Lower lobe of right lung (tissue), 2 donors: ENCODE data around the gene ANGPTL8. TPM values are rescaled to one million over a fixed set of nuclear protein-coding genes. Genes with fewer than 3 reads are reported as not detected.

ENCODE experiments used
- ATAC-seq, 2 donors: fragments of 200-7000 bp; cut with Tn5 transposase; one replicate each; pipeline ENCODE4 v1.9.1; 2020 to 2022; ENCODE audit warnings: mild to moderate bottlenecking in 2 of 2, moderate library complexity in 2 of 2
- DNase-seq: peaks from one replicate; pipeline ENCODE4 v3.0.0-alpha.2; 2020
- H3K27ac ChIP-seq: fragments of 200-600 bp; one replicate; pipeline ENCODE4 v1.8.0; 2022
- H3K27me3 ChIP-seq: fragments of 200-600 bp; one replicate; pipeline ENCODE4 v1.8.0; 2022; ENCODE audit warnings: low read depth
- H3K36me3 ChIP-seq: fragments of 200-600 bp; one replicate; pipeline ENCODE4 v1.8.0; 2022; ENCODE audit warnings: mild to moderate bottlenecking
- H3K4me1 ChIP-seq: fragments of 200-600 bp; one replicate; pipeline ENCODE4 v1.8.0; 2022
- H3K4me3 ChIP-seq: fragments of 200-600 bp; one replicate; pipeline ENCODE4 v1.8.0; 2022; ENCODE audit warnings: mild to moderate bottlenecking
- H3K9me3 ChIP-seq: fragments of 200-600 bp; one replicate; pipeline ENCODE4 v1.8.0; 2022
- intact Hi-C: fragments of 100-400 bp; cut with DNase I; formaldehyde crosslinking; loops from one replicate; pipeline ENCODE4 v1.11.0; 2022
- total RNA-seq: library from RNA; stranded (reverse); fragmentation: NEBNext Ultra II Directional; extraction: Animal tissue kit (Norgen Biotek cat#: 25700); gene quantifications from one replicate; pipeline ENCODE4 v1.2.1, GENCODE V29; 2021
- TF ChIP-seq, protein P1 (sequence below): fragments of 200-600 bp; IDR thresholded peaks from one replicate; pipeline ENCODE4 v1.8.0; 2022; ENCODE audit warnings: antibody characterized with exemption, mild to moderate bottlenecking
- donor health status: DM: no; HTN: yes; CAD: no; lungs with severe emphysema.

ANGPTL8 gene
- total RNA-seq, 1 donor from 2014 or later = not detected

DNA sequence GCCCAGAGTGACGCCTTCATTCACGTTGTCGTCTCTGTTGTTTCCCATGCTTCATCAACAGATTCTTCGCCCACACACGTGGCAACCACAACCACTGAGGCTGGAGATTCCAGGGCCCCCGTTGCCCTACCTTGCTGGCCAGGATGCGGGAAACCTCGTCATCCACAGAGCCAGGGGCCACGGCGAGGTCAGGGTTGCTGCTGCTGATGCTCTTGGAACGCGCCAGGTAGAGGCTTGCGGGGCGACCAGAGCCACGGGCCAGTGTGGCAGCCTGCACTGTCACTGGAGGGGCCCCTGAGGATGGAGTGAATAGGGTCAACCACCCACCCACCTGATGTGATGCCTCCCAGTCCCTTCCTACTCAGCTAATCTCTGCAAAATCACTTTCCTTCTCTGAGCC is 6.3 kb upstream of the ANGPTL8 start:
- ATAC-seq (no peak), DNase-seq (no peak)
- H3K4me1 ChIP-seq = no peaks in the 10 kb centered on the region
- peaks cover 75% of the 10 kb centered on the region for H3K36me3 ChIP-seq
- no peak overlapping the region for H3K4me3 ChIP-seq
- H3K27ac ChIP-seq = no peak overlapping the region
- TF ChIP-seq, protein P1, sequence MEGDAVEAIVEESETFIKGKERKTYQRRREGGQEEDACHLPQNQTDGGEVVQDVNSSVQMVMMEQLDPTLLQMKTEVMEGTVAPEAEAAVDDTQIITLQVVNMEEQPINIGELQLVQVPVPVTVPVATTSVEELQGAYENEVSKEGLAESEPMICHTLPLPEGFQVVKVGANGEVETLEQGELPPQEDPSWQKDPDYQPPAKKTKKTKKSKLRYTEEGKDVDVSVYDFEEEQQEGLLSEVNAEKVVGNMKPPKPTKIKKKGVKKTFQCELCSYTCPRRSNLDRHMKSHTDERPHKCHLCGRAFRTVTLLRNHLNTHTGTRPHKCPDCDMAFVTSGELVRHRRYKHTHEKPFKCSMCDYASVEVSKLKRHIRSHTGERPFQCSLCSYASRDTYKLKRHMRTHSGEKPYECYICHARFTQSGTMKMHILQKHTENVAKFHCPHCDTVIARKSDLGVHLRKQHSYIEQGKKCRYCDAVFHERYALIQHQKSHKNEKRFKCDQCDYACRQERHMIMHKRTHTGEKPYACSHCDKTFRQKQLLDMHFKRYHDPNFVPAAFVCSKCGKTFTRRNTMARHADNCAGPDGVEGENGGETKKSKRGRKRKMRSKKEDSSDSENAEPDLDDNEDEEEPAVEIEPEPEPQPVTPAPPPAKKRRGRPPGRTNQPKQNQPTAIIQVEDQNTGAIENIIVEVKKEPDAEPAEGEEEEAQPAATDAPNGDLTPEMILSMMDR = no peak
- intact Hi-C loops = no loop called here
- no peaks in the 10 kb centered on the region for H3K9me3 ChIP-seq
- H3K27me3 ChIP-seq = no peaks in the 10 kb centered on the region

- TF ChIP-seq, protein P1 = no peak
- no peak overlapping the region for H3K27ac ChIP-seq
- intact Hi-C loops = no loop called here
- H3K36me3 ChIP-seq = peaks cover 77% of the 10 kb centered on the region
- no peaks in the 10 kb centered on the region for H3K9me3 ChIP-seq
- H3K27me3 ChIP-seq = no peaks in the 10 kb centered on the region
- no peaks in the 10 kb centered on the region for H3K4me1 ChIP-seq
- no peak for DNase-seq
- no peak for ATAC-seq
- no peak overlapping the region for H3K4me3 ChIP-seq
Measured at GRCh38 chr19:11234486-11235075, 4.8 kb upstream of the ANGPTL8 start.

- Histone ChIP-seq H3K4me3 (no peak overlapping the region), H3K9me3 (no peaks in the 10 kb centered on the region), H3K36me3 (peaks cover 89% of the 10 kb centered on the region), H3K27ac (no peak overlapping the region), H3K4me1 (no peaks in the 10 kb centered on the region), H3K27me3 (no peaks in the 10 kb centered on the region)
- DNase-seq = no peak
- ATAC-seq = no peak
- TF ChIP-seq, protein P1 = no peak
- intact Hi-C loops = no loop called here
Measured at GRCh38 chr19:11236324-11237301, 2.8 kb upstream of the ANGPTL8 start.

- Histone ChIP-seq H3K27me3 (no peaks in the 10 kb centered on the region), H3K4me3 (no peak overlapping the region), H3K9me3 (no peaks in the 10 kb centered on the region), H3K36me3 (peaks cover 89% of the 10 kb centered on the region), H3K27ac (no peak overlapping the region), H3K4me1 (no peaks in the 10 kb centered on the region)
- intact Hi-C loops = no loop called here
- TF ChIP-seq, protein P1 = no peak
- DNase-seq = no peak
- ATAC-seq = no peak
Measured at GRCh38 chr19:11237321-11237720, 2.1 kb upstream of the ANGPTL8 start.

- no peak overlapping the region for H3K4me3 ChIP-seq
- DNase-seq (no peak), ATAC-seq (no peak)
- intact Hi-C loops = no loop called here
- TF ChIP-seq, protein P1 = no peak
- H3K27ac ChIP-seq = no peak overlapping the region
- no peaks in the 10 kb centered on the region for H3K27me3 ChIP-seq
- H3K4me1 ChIP-seq = no peaks in the 10 kb centered on the region
- H3K36me3 ChIP-seq = peaks cover 89% of the 10 kb centered on the region
- no peaks in the 10 kb centered on the region for H3K9me3 ChIP-seq
Measured at GRCh38 chr19:11238041-11238440, 1.4 kb upstream of the ANGPTL8 start.
